OCI-LY7 (cell line): ENCODE results near the gene MTG2.

Experiments
- CTCF ChIP-seq: fragments of 200-600 bp; sonication (generic); conservative IDR thresholded peaks from 2 replicates; pipeline ENCODE4 v1.5.1; 2014; ENCODE audit warnings: mild to moderate bottlenecking, antibody characterized with exemption, low read length, moderate library complexity, mixed read lengths
- EZH2phosphoT487 ChIP-seq: fragments of 200-600 bp; sonication (generic); IDR thresholded peaks from 2 replicates; pipeline ENCODE4 v1.6.1; 2018; ENCODE audit warnings: low read depth, borderline replicate concordance, mild to moderate bottlenecking, mixed run types, antibody characterized with exemption, low read length, moderate library complexity, mixed read lengths

- TF ChIP-seq EZH2phosphoT487: no peak
- TF ChIP-seq CTCF: no peak
Observed at GRCh38 chr20:62235001-62235776, 52.4 kb downstream of the MTG2 start.
